Measurements from ENCODE around the gene RAB3IL1. TPM values are rescaled to one million over a fixed set of nuclear protein-coding genes. Genes with fewer than 3 reads are reported as not detected.

RAB3IL1 gene
- total RNA-seq, 6 donors from 2014 or later = 4.4 to 20.7 (median 10.0) TPM

DNA sequence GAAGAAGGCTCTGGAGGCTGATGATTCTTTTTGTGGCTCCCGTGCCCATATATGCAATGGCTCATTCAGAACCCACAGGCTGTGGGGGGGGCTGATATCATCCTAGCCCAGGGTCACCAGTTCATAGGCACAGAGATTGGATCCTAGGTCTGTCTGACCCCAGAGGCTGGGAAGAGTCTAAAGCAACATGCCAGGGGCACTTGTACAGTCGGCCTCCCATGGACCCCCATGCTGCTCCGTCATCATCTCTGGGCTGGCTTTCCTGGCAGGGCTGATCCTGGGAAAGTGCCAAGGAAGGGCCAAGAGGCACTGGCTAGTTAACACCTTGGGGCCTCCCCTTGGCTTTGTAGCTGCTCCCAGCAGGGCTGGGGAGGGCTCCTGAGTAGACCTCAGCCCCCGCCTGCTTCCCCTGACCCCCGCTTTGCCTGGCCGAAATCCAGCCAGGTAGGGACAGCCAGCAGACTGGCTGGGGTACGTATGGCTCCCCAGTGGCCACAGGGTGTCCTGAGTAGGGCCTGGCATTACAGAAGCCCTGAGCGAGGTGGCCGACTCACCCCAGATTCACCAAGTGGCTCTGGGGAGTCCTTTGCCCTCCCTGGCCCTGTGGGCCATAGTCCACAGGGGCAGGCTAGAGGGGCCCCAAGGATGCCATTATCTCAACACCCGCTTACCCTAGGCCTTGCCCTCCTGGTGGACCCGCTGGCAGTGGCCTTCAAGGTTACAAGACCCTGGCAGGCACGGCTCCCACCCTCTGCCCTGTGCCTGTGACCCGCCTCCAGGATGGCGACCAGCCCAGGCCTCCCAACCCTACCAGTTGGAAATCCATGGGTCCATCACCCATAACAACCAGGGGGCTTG lies 48.6 kb downstream of the RAB3IL1 start:
- 83 to 86% methylated on average over 5 to 11 of the region's 14 CpGs for WGBS, 2 donors
- TF ChIP-seq EP300 (IDR thresholded peaks at IDR 0.05) = no peak
- no peak for TF ChIP-seq POLR2A (IDR thresholded peaks at IDR 0.05)
- TF ChIP-seq, protein P1, sequence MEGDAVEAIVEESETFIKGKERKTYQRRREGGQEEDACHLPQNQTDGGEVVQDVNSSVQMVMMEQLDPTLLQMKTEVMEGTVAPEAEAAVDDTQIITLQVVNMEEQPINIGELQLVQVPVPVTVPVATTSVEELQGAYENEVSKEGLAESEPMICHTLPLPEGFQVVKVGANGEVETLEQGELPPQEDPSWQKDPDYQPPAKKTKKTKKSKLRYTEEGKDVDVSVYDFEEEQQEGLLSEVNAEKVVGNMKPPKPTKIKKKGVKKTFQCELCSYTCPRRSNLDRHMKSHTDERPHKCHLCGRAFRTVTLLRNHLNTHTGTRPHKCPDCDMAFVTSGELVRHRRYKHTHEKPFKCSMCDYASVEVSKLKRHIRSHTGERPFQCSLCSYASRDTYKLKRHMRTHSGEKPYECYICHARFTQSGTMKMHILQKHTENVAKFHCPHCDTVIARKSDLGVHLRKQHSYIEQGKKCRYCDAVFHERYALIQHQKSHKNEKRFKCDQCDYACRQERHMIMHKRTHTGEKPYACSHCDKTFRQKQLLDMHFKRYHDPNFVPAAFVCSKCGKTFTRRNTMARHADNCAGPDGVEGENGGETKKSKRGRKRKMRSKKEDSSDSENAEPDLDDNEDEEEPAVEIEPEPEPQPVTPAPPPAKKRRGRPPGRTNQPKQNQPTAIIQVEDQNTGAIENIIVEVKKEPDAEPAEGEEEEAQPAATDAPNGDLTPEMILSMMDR (IDR thresholded peaks at IDR 0.05) = no peak
- TF ChIP-seq POLR2AphosphoS5 (IDR thresholded peaks at IDR 0.05) = no peak
- Histone ChIP-seq H3K4me3 (no peak overlapping the region), H3K27ac (no peak overlapping the region), H3K36me3 (peaks cover 0 to 24% (median 9%) of the 10 kb centered on the region in 4 donors), H3K9me3 (no peaks in the 10 kb centered on the region), H3K27me3 (no peaks in the 10 kb centered on the region), H3K4me1 (peaks cover 0 to 7% (median 6%) of the 10 kb centered on the region in 4 donors)
- DNase-seq = no peak
- ATAC-seq (ENCODE audit: low FRiP score in 2 of 2) = no peak

DNA sequence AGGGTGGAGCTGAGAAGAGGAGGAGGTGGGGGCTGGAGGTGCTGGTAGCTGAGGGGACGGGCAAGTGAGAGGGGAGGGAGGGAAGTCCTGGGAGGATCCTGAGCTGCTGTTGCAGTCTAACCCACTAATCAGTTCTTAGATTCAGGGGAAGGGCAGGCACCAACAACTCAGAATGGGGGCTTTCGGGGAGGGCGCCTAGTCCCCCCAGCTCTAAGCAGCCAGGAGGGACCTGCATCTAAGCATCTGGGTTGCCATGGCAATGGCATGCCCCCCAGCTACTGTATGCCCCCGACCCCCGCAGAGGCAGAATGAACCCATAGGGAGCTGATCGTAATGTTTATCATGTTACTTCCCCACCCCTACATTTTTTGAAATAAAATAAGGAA lies 50.4 kb downstream of the RAB3IL1 start:
- TF ChIP-seq, protein P1 (IDR thresholded peaks at IDR 0.05) = no peak
- no peak for TF ChIP-seq EP300 (IDR thresholded peaks at IDR 0.05)
- no peak for TF ChIP-seq POLR2A (IDR thresholded peaks at IDR 0.05)
- no peak for TF ChIP-seq POLR2AphosphoS5 (IDR thresholded peaks at IDR 0.05)
- Histone ChIP-seq H3K9me3 (no peaks in the 10 kb centered on the region), H3K36me3 (peaks cover 0 to 34% (median 14%) of the 10 kb centered on the region in 4 donors), H3K27me3 (no peaks in the 10 kb centered on the region), H3K4me1 (peaks cover 0 to 7% (median 6%) of the 10 kb centered on the region in 4 donors), H3K27ac (no peak overlapping the region), H3K4me3 (no peak overlapping the region)
- 93 to 94% methylated on average over 6 of the region's 6 CpGs for WGBS, 2 donors
- ATAC-seq (ENCODE audit: low FRiP score in 2 of 2) (no peak), DNase-seq (no peak)

DNA sequence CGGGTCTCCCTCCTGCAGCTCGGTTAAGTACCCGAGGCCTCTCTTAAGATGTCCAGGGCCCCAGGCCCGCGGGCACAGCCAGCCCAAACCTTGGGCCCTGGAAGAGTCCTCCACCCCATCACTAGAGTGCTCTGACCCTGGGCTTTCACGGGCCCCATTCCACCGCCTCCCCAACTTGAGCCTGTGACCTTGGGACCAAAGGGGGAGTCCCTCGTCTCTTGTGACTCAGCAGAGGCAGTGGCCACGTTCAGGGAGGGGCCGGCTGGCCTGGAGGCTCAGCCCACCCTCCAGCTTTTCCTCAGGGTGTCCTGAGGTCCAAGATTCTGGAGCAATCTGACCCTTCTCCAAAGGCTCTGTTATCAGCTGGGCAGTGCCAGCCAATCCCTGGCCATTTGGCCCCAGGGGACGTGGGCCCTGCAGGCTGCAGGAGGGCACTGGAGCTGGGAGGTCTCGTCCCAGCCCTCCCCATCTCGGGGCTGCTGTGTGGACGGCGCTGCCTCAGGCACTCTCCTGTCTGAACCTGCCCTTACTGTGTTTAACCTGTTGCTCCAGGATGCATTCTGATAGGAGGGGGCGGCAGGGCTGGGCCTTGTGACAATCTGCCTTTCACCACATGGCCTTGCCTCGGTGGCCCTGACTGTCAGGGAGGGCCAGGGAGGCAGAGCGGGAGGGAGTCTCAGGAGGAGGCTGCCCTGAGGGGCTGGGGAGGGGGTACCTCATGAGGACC lies 51.0 kb downstream of the RAB3IL1 start:
- DNase-seq = no peak
- peaks cover 0 to 6% (median 4%) of the 10 kb centered on the region in 4 donors for H3K4me1 ChIP-seq
- no peak for ATAC-seq (ENCODE audit: low FRiP score in 2 of 2)
- no peak overlapping the region for H3K4me3 ChIP-seq
- peaks cover 0 to 38% (median 14%) of the 10 kb centered on the region in 4 donors for H3K36me3 ChIP-seq
- no peak overlapping the region for H3K27ac ChIP-seq
- no peaks in the 10 kb centered on the region for H3K27me3 ChIP-seq
- WGBS, 2 donors = 83 to 90% methylated on average over 9 to 18 of the region's 18 CpGs
- TF ChIP-seq POLR2A (IDR thresholded peaks at IDR 0.05) (no peak), EP300 (IDR thresholded peaks at IDR 0.05) (no peak), POLR2AphosphoS5 (IDR thresholded peaks at IDR 0.05) (no peak)
- TF ChIP-seq, protein P1 (IDR thresholded peaks at IDR 0.05) = no peak
- no peaks in the 10 kb centered on the region for H3K9me3 ChIP-seq

DNA sequence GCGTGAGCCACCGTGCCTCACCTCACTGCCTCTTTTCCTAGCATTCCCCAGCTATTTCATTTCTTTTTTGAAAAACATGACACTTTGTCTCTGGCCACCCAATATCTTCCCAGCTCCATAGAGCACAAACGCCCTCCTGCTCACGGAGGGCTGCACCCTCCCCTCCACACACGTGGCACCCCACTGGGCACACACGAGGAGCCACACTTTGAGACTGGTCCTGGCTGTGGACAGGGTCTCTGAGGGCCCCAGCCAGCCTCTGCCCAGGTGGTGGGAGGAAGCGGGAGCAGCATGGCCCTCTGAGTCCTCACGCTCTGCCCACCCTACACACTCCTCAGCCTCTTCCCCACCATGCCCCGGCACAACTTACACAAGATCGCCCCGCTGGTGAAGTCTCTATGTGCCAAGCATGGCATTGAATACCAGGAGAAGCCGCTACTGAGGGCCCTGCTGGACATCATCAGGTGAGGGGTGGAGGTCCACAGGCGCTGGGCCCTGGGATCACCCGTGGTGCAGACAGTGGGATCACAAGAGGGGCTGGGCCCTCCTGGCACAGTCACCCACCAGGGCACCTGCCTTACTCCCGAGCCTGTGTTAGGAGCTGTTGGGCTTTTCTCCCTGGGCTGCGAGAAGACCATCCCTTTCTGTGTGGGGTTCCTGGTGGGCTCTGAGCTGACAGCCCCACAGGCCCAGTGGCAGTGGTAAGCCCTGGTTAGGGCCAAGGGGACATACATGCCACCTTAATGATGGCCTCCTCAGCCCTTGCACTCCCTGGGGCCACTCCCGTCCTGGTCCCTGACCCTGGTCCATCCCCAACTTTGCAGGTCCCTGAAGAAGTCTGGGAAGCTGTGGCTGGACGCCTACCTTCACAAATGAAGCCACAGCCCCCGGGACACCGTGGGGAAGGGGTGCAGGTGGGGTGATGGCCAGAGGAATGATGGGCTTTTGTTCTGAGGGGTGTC lies 52.3 kb downstream of the RAB3IL1 start:
- TF ChIP-seq POLR2A (IDR thresholded peaks at IDR 0.05) = no peak
- TF ChIP-seq EP300 (IDR thresholded peaks at IDR 0.05) = no peak
- TF ChIP-seq, protein P1 (IDR thresholded peaks at IDR 0.05) = no peak
- no peak for TF ChIP-seq POLR2AphosphoS5 (IDR thresholded peaks at IDR 0.05)
- Histone ChIP-seq H3K9me3 (no peaks in the 10 kb centered on the region), H3K4me3 (no peak overlapping the region), H3K27ac (no peak overlapping the region), H3K27me3 (no peaks in the 10 kb centered on the region), H3K4me1 (no peaks in the 10 kb centered on the region), H3K36me3 (peaks cover 0 to 45% (median 16%) of the 10 kb centered on the region in 4 donors)
- no peak for DNase-seq
- no peak for ATAC-seq (ENCODE audit: low FRiP score in 2 of 2)
- WGBS, 2 donors = 90 to 97% methylated on average over 10 to 17 of the region's 20 CpGs
